Small intestine (tissue), 16 donors: ENCODE measurements around the gene CD300E. TPM values are rescaled to one million over a fixed set of nuclear protein-coding genes. Genes with fewer than 3 reads are reported as not detected.
A peak's percentile ranks its signal among the peaks of the same experiment; 100 is the strongest.

Source experiments
- DNase-seq, 2 donors: peaks; one replicate each; pipeline versions ENCODE4 v3.0.0 to v3.0.0-alpha.2; 2013
- FAIRE-seq: peaks from 2 replicates; lab custom pipeline; 2012; peaks lifted over from hg19 to GRCh38; lab: Jason Lieb, UNC
- H3K27ac ChIP-seq, 3 donors: one replicate each; pipeline ENCODE4 v1.5.1; 2013; ENCODE audit warnings: low read length in 2 of 3, mild to moderate bottlenecking in 2 of 3, control low read depth in 1 of 3, inconsistent platforms in 1 of 3, low read depth in 1 of 3, moderate library complexity in 1 of 3
- H3K27me3 ChIP-seq, 3 donors: one replicate each; pipeline ENCODE4 v1.6.1; 2013; ENCODE audit warnings: low read length in 3 of 3, inconsistent platforms in 1 of 3; ENCODE audit not compliant: control insufficient read depth in 3 of 3, insufficient read depth in 3 of 3
- H3K36me3 ChIP-seq, 3 donors: one replicate each; pipeline ENCODE4 v1.6.1; 2013; ENCODE audit warnings: low read length in 3 of 3, inconsistent platforms in 1 of 3, low read depth in 1 of 3, mild to moderate bottlenecking in 1 of 3, moderate library complexity in 1 of 3; ENCODE audit not compliant: control insufficient read depth in 3 of 3, insufficient read depth in 2 of 3
- H3K4me1 ChIP-seq, 3 donors: one replicate each; pipeline ENCODE4 v1.6.1; 2013; ENCODE audit warnings: low read length in 2 of 3, inconsistent platforms in 1 of 3, low read depth in 1 of 3, mild to moderate bottlenecking in 1 of 3, moderate library complexity in 1 of 3; ENCODE audit not compliant: control insufficient read depth in 3 of 3, insufficient read depth in 2 of 3
- H3K4me3 ChIP-seq, 3 donors: one replicate each; pipeline ENCODE4 v1.5.1; 2013; ENCODE audit warnings: low read length in 3 of 3, control low read depth in 1 of 3, inconsistent platforms in 1 of 3, low read depth in 1 of 3, mild to moderate bottlenecking in 1 of 3, moderate library complexity in 1 of 3
- H3K9me3 ChIP-seq, 2 donors: one replicate each; pipeline ENCODE4 v1.6.1; 2013; ENCODE audit warnings: low read depth in 1 of 2, low read length in 1 of 2; ENCODE audit not compliant: control insufficient read depth in 2 of 2, insufficient read depth in 1 of 2
- WGBS, 3 donors: extraction: QIAGEN DNeasy Blood & Tissue Kit; methylation state at CpG; one replicate each; pipeline ENCODE4 v1.1.7; 2013; 5-methylcytosine and 5-hydroxymethylcytosine counted together
- long read RNA-seq, 10 donors: transcript quantifications; one replicate each; lab custom pipeline, GENCODE V29; 2026
- polyA plus RNA-seq, 4 donors: library from polyadenylated mRNA; stranded (reverse) in 3 of 4; unstranded in 1 of 4; fragments of 200-250 nt in 3 of 4; fragments of 120-200 nt in 1 of 4; gene quantifications; one replicate each; pipeline versions ENCODE4 v1.2.1 to v1.2.3, GENCODE V29; 2013
- donor health status: healthy with polysubstance abuse.
- donor health status: control.
- donor health status: control.
- donor health status: Bipolar disorder and iron deficiency.
- donor health status: healthy.

Gene CD300E
- under 1 TPM in 3 of 4 donors, not detected in 1; 0.04 to 0.33 (median 0.22) TPM for polyA plus RNA-seq
- long read RNA-seq, donor 1: 0 reads
- long read RNA-seq, donor 2: 0 reads
- long read RNA-seq, donor 3: 0 reads
- long read RNA-seq, donor 4: 0 reads
- long read RNA-seq, donor 5: 0 reads
- long read RNA-seq, donor 6: 0 reads
- long read RNA-seq, donor 7: 0 reads
- long read RNA-seq, donor 8: 0 reads
- long read RNA-seq, donor 9: 0 reads
- long read RNA-seq, donor 10: 0 reads

DNA sequence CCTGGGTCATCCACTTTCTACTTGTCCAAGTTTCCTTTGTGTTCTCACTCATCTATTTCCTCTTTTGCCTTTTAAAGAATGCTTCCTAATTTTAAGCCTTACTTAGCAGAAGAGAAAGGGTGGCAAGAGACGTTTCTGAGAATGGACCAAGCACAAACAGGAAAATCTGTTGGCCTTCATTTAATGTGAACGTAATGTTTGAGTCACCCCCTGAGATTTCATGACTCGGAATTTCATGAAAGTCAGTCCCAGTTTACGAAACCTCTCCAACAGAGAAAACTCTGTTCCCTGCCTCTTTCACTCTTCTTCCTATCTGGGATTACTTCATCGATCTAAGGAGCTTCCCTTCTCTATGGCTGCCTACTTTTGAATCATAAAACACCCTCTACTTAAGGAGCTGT lies at the start of gene CD300E:
TSS of gene CD300E (minus strand) at position 46 of the 401 bp plus-strand sequence. CDS start 117 bp downstream, outside the sequence.
- FAIRE-seq (no peak), DNase-seq (no peak)
- no peak within 1 kb of the TSS for H3K4me3 ChIP-seq
- no peak within 1 kb of the TSS for H3K27ac ChIP-seq
- H3K36me3 ChIP-seq: no peaks in the 10 kb centered on the region
- H3K9me3 ChIP-seq: no peaks in the 10 kb centered on the region
- H3K4me1 ChIP-seq: no peaks in the 10 kb centered on the region
- 67 to 72% (median 71%) methylated on average over 5 of the region's 5 CpGs for WGBS, 3 donors
- peaks cover 0 to 6% (median 0%) of the 10 kb centered on the region in 3 donors for H3K27me3 ChIP-seq

GRCh38 chr17:74671031-74671771 lies 47.7 kb upstream of the CD300E start:
- peaks cover 0 to 7% (median 2%) of the 10 kb centered on the region in 3 donors for H3K27me3 ChIP-seq
- FAIRE-seq (no peak), DNase-seq (peak; percentile 53 to 91)
- no peaks in the 10 kb centered on the region for H3K36me3 ChIP-seq
- 12 to 25% (median 21%) methylated on average over 57 of the region's 57 CpGs for WGBS, 3 donors
- H3K27ac ChIP-seq: no peak overlapping the region
- H3K9me3 ChIP-seq: peaks cover 0 to 9% of the 10 kb centered on the region in 2 donors
- H3K4me1 ChIP-seq: no peaks in the 10 kb centered on the region
- H3K4me3 ChIP-seq: no peak overlapping the region

DNA sequence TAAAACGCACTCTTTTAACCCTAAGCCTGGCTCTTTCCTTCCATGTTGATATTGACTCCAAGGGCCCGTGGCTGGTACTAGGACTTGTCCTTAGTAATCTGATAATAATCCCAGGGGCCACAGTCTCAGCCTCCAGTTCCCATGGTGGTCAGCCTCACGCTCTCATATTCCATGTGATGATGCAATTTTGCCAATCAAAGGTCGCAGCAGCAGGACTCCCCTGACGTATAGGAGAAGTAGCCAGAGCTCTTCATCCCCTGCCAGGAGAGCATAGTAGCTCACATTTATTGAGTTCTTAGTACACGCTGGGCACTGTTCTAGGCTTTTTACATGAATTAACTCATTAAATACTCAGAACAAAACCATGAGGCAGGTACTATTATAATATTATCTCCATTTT lies 46.8 kb upstream of the CD300E start:
- no peak for DNase-seq
- WGBS, 3 donors: 69 to 76% (median 70%) methylated on average over 6 of the region's 6 CpGs
- Histone ChIP-seq H3K9me3 (peaks cover 0 to 9% of the 10 kb centered on the region in 2 donors), H3K27ac (no peak overlapping the region), H3K4me3 (no peak overlapping the region), H3K4me1 (no peaks in the 10 kb centered on the region), H3K36me3 (no peaks in the 10 kb centered on the region), H3K27me3 (peaks cover 0 to 4% (median 2%) of the 10 kb centered on the region in 3 donors)
- no peak for FAIRE-seq

GRCh38 chr17:74663561-74663960 lies 40.0 kb upstream of the CD300E start:
- no peak overlapping the region for H3K4me3 ChIP-seq
- WGBS, 3 donors: 71 to 90% (median 81%) methylated on average over 3 of the region's 3 CpGs
- H3K27me3 ChIP-seq: peaks cover 0 to 11% (median 3%) of the 10 kb centered on the region in 3 donors
- FAIRE-seq (no peak), DNase-seq (no peak)
- H3K4me1 ChIP-seq: no peaks in the 10 kb centered on the region
- H3K27ac ChIP-seq: no peak overlapping the region
- no peaks in the 10 kb centered on the region for H3K36me3 ChIP-seq
- H3K9me3 ChIP-seq: no peaks in the 10 kb centered on the region

DNA sequence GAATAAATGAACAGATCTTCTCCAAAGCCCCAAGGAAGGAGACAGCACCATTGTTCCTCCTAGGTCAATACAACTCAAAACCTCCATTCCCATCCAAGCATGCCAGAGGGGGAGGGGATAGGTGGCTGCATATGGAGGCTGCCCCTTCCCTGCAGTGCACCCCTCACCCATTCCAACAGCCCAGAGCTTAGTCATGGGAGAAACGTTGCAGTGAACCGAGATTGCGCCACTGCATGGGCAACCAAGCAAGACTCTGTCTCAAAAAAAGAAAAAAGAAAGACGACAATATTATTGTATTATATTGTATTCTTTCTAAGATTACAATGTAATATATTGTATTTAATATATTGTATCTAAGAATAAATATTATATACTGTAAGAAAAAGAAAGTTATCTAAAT lies 36.4 kb upstream of the CD300E start:
- Histone ChIP-seq H3K4me1 (no peaks in the 10 kb centered on the region), H3K36me3 (no peaks in the 10 kb centered on the region), H3K9me3 (no peaks in the 10 kb centered on the region), H3K27ac (no peak overlapping the region), H3K4me3 (no peak overlapping the region), H3K27me3 (peaks cover 0 to 7% (median 0%) of the 10 kb centered on the region in 3 donors)
- 65 to 70% (median 67%) methylated on average over 4 of the region's 4 CpGs for WGBS, 3 donors
- DNase-seq: no peak
- FAIRE-seq: peak; percentile 86

DNA sequence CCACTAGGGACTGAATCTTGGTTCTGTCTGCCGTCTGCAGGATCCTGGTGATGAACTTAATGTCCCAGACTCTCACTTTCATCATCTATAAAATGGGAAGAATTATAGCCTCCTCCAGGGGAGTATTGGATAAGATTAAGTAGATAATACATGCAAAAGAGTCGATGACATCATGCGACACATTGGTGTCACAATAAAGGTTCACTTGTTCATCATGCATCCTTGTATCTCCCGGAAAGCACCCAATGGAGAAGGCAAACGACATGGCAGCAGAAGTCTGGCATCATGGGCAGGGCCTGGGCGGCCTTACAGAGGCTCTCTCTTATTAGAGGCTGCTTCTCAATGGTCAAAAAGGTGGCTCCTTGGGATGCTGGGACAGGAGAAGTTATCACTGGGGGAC lies 35.1 kb upstream of the CD300E start:
- peaks cover 0 to 3% (median 2%) of the 10 kb centered on the region in 3 donors for H3K27me3 ChIP-seq
- no peaks in the 10 kb centered on the region for H3K4me1 ChIP-seq
- FAIRE-seq (no peak), DNase-seq (no peak)
- H3K4me3 ChIP-seq: no peak overlapping the region
- no peaks in the 10 kb centered on the region for H3K36me3 ChIP-seq
- 71 to 82% (median 79%) methylated on average over 6 of the region's 6 CpGs for WGBS, 3 donors
- H3K9me3 ChIP-seq: no peaks in the 10 kb centered on the region
- no peak overlapping the region for H3K27ac ChIP-seq

GRCh38 chr17:74654742-74655141 lies 31.2 kb upstream of the CD300E start:
- DNase-seq: no peak
- Histone ChIP-seq H3K36me3 (no peaks in the 10 kb centered on the region), H3K9me3 (no peaks in the 10 kb centered on the region), H3K27me3 (peaks cover 0 to 17% (median 9%) of the 10 kb centered on the region in 3 donors), H3K4me1 (no peaks in the 10 kb centered on the region), H3K27ac (no peak overlapping the region), H3K4me3 (no peak overlapping the region)
- no peak for FAIRE-seq
- WGBS, 3 donors: 40 to 48% (median 42%) methylated on average over 5 of the region's 5 CpGs

DNA sequence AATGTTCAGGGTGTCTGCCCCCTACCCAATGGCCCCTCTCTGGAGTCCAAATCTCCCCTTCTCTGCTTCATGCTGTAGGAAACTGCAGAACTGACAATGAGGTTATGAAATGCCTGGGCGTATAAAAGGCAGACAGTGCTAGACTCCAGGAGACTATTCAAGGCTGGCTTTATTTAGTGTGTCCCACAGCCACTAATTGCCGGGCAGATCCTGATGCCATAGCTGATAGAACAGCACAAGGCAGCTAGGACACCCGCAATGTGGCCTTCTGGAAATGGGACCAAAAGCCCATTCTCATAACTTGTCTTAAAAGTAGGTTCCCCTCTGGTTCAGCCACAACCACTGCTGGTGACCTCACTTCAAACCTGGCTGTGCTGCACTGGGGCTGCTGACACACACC lies 28.5 kb upstream of the CD300E start:
- H3K9me3 ChIP-seq: no peaks in the 10 kb centered on the region
- H3K4me1 ChIP-seq: no peaks in the 10 kb centered on the region
- peaks cover 0 to 23% (median 13%) of the 10 kb centered on the region in 3 donors for H3K27me3 ChIP-seq
- FAIRE-seq: no peak
- WGBS, 3 donors: 73 to 81% (median 77%) methylated on average over 3 of the region's 3 CpGs
- no peak for DNase-seq
- no peak overlapping the region for H3K4me3 ChIP-seq
- no peaks in the 10 kb centered on the region for H3K36me3 ChIP-seq
- H3K27ac ChIP-seq: no peak overlapping the region
